A549 (cell line): ENCODE data around the gene DCAKD. TPM values are rescaled to one million over a fixed set of nuclear protein-coding genes. Genes with fewer than 3 reads are reported as not detected.

ENCODE experiments used
- ATAC-seq, 2 experiments: fragments of 200-7000 bp in 1 of 2; fragments of >200 bp in 1 of 2; cut with Nextera tagmentation in 1 of 2; cut with Tn5 transposase in 1 of 2; 3 replicates each; pipeline versions ENCODE4 v1.8.0 to v1.9.1; 2018 to 2020; ENCODE audit warnings: mild to moderate bottlenecking in 1 of 2, moderate library complexity in 1 of 2
- CTCF ChIA-PET: fragments of 300-600 bp; sonication (Branson Sonifier 250); formaldehyde crosslinking; extraction: SDS; loops from one replicate; lab custom pipeline; 2021; ENCODE audit warnings: antibody characterized with exemption, inconsistent platforms; lab: Yijun Ruan, JAX
- POLR2A ChIA-PET: fragments of 350-600 bp; formaldehyde crosslinking; extraction: SDS; loops from one replicate; lab custom pipeline; 2021; ENCODE audit warnings: antibody characterized with exemption, inconsistent platforms; lab: Yijun Ruan, JAX
- DNase-seq, 2 experiments: peaks; one replicate each; pipeline versions ENCODE4 v3.0.0 to v3.0.0-alpha.2; 2011 to 2016; ENCODE audit warnings: low read depth in 1 of 2, low spot score in 1 of 2
- FAIRE-seq: peaks from 2 replicates; lab custom pipeline; 2011; peaks lifted over from hg19 to GRCh38; lab: Jason Lieb, UNC
- H3K27ac ChIP-seq, 2 experiments: fragments of >200 bp; sonication (Bioruptor Twin); formaldehyde crosslinking; 3 replicates each; pipeline ENCODE4 v1.5.1; 2016 to 2017
- H3K4me1 ChIP-seq: fragments of >200 bp; sonication (Bioruptor Twin); formaldehyde crosslinking; 3 replicates; pipeline ENCODE4 v1.6.1; 2016
- H3K4me2 ChIP-seq: fragments of >200 bp; sonication (Bioruptor Twin); formaldehyde crosslinking; 3 replicates; pipeline ENCODE4 v1.6.1; 2016
- H3K4me3 ChIP-seq: fragments of >200 bp; sonication (Bioruptor Twin); formaldehyde crosslinking; 3 replicates; pipeline ENCODE4 v1.5.1; 2016
- H3K9me3 ChIP-seq: fragments of >200 bp; sonication (Bioruptor Twin); formaldehyde crosslinking; 3 replicates; pipeline ENCODE4 v1.6.1; 2016
- CEBPB ChIP-seq, 2 experiments: fragments of >200 bp in 1 of 2; sonication (Bioruptor Twin) in 1 of 2; formaldehyde crosslinking in 1 of 2; IDR thresholded peaks; 2 replicates each; pipeline ENCODE4 v1.6.1; 2012 to 2016
- CTCF ChIP-seq: fragments of >200 bp; sonication (Bioruptor Twin); formaldehyde crosslinking; IDR thresholded peaks from 3 replicates; pipeline ENCODE4 v1.5.1; 2016
- FOSL2 ChIP-seq, 2 experiments: fragments of 450-650 bp in 1 of 2; fragments of >200 bp in 1 of 2; sonication (Bioruptor Twin) in 1 of 2; formaldehyde crosslinking; IDR thresholded peaks; 2 replicates each; pipeline versions ENCODE4 v1.5.0 to v1.6.1; 2016 to 2020; ENCODE audit warnings: mild to moderate bottlenecking in 1 of 2, moderate library complexity in 1 of 2
- HDAC2 ChIP-seq: fragments of 200-600 bp; sonication (generic); IDR thresholded peaks from 2 replicates; pipeline ENCODE4 v1.6.1; 2016
- JUN ChIP-seq, 2 experiments: fragments of >200 bp; sonication (Bioruptor Twin); formaldehyde crosslinking; IDR thresholded peaks; 2 replicates in 1 of 2; 3 replicates in 1 of 2; pipeline ENCODE4 v1.6.1; 2016 to 2017
- MAFK ChIP-seq: fragments of 450-650 bp; IDR thresholded peaks from 2 replicates; pipeline ENCODE4 v1.6.1; 2014; ENCODE audit not compliant: partially characterized antibody
- MYC ChIP-seq: IDR thresholded peaks from 2 replicates; pipeline ENCODE4 v1.6.1; 2012; ENCODE audit warnings: mild to moderate bottlenecking, inconsistent platforms, low read length, improper control_type of control experiment, borderline replicate concordance
- TFCP2L1 ChIP-seq: fragments of 250-450 bp; sonication (Bioruptor Pico); IDR thresholded peaks from 2 replicates; pipeline ENCODE4 v1.5.0; 2021; ENCODE audit warnings: mild to moderate bottlenecking
- WGBS: methylation state at CpG from one replicate; pipeline ENCODE4 v1.1.6; 2017; ENCODE audit errors: missing lambda C conversion rate; 5-methylcytosine and 5-hydroxymethylcytosine counted together
- polyA plus RNA-seq, 4 experiments: library from polyadenylated mRNA; depleted of rRNA in 3 of 4; stranded (reverse); fragments of >200 nt; fragmentation: RNase III in 1 of 4; extraction: RNeasy Plus Mini Kit Qiagen cat#74134 plus additional on column Dnase treatment in 1 of 4; gene quantifications; 2 replicates in 3 of 4; 3 replicates in 1 of 4; pipeline ENCODE4 v1.2.3, GENCODE V29; 2011 to 2017
- TF ChIP-seq, protein P1 (sequence below): IDR thresholded peaks from 2 replicates; pipeline ENCODE4 v1.6.1; 2012; ENCODE audit warnings: low read depth, borderline replicate concordance

Gene DCAKD
- polyA plus RNA-seq, 2 of the 4 experiments (the other 2 are of a cell fraction) = 18.7 to 21.4 TPM

- no peaks in the 10 kb centered on the region for H3K9me3 ChIP-seq
- 4% methylated on average over 14 of the region's 14 CpGs for WGBS
- H3K4me3 ChIP-seq = peak overlapping the region; percentile 54
- DNase-seq (peak; percentile 37 to 45), FAIRE-seq (no peak), ATAC-seq (peak; percentile 17 to 41; a peak in 5 of 6 replicates)
- H3K4me2 ChIP-seq = peak overlapping the region; percentile 89
- ChIA-PET POLR2A (interaction anchor here (0.6 to 4.1 kb wide), 7 partner anchors 10 to 98 kb away, joined by 3 to 74 read pairs (median 3); partner anchors contain the start of genes HEXIM1 and NMT1), CTCF (interaction anchor here (0.8 to 66.5 kb wide), 14 partner anchors 9 to 171 kb away, joined by 3 to 1853 read pairs (median 5); partner anchors contain the start of genes ACBD4, GFAP and PLCD3)
- H3K4me1 ChIP-seq = peaks cover 36% of the 10 kb centered on the region
- peak overlapping the region; percentile 91 to 95 for H3K27ac ChIP-seq
- TF ChIP-seq TFCP2L1 (CRISPR knock-in tag) = no peak
- TF ChIP-seq MYC = 0 out of 2 replicates have a peak, but pooled peaks have one; percentile 10
- TF ChIP-seq CEBPB (IDR thresholded peaks at IDR 0.05) = no peak
Observed at GRCh38 chr17:45050481-45051059, 862 bp downstream of the DCAKD start.

GRCh38 chr17:45048795-45049563, 2.5 kb downstream of the DCAKD start:
- H3K4me3 ChIP-seq = no peak overlapping the region
- H3K4me2 ChIP-seq = peak overlapping the region; percentile 89; the same call in 1 of the 3 replicates
- ATAC-seq (peak in 1 of 2 experiments; percentile 24; a peak in 1 of 6 replicates), FAIRE-seq (no peak), DNase-seq (peak; percentile 52 to 56)
- peaks cover 36% of the 10 kb centered on the region for H3K4me1 ChIP-seq
- POLR2A ChIA-PET = interaction anchor here (0.6 to 4.1 kb wide), 4 partner anchors 9 to 100 kb away, joined by 3 to 74 read pairs (median 6); partner anchors contain the start of gene NMT1
- no peaks in the 10 kb centered on the region for H3K9me3 ChIP-seq
- TF ChIP-seq JUN (IDR thresholded peaks at IDR 0.05) (no peak), CTCF (peak; percentile 22; the same call in 1 of the 3 replicates)
- 82% methylated on average over 8 of the region's 8 CpGs for WGBS
- CTCF ChIA-PET = interaction anchor here (0.6 to 66.5 kb wide), 17 partner anchors 9 to 169 kb away, joined by 3 to 1853 read pairs (median 4); partner anchors contain the start of genes ACBD4 and GFAP
- H3K27ac ChIP-seq = peak overlapping the region in 1 of 2 experiments; percentile 8; a peak in 2 of 6 replicates

- no peak for FAIRE-seq
- peak overlapping the region; percentile 40 for H3K4me2 ChIP-seq
- H3K4me1 ChIP-seq = peaks cover 35% of the 10 kb centered on the region
- TF ChIP-seq, protein P1, sequence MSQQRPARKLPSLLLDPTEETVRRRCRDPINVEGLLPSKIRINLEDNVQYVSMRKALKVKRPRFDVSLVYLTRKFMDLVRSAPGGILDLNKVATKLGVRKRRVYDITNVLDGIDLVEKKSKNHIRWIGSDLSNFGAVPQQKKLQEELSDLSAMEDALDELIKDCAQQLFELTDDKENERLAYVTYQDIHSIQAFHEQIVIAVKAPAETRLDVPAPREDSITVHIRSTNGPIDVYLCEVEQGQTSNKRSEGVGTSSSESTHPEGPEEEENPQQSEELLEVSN = no peak
- TF ChIP-seq MAFK (peak; percentile 57), FOSL2 (IDR thresholded peaks at IDR 0.05) (no peak), FOSL2 (CRISPR knock-in tag; IDR thresholded peaks at IDR 0.05) (peak; percentile 33; the same call in 1 of the 2 replicates), CTCF (no peak), HDAC2 (no peak)
- POLR2A ChIA-PET = interaction anchor here (0.7 to 1.1 kb wide), 2 partner anchors 14 to 101 kb away, joined by 5 to 6 read pairs; partner anchors contain the start of genes HEXIM1 and NMT1
- CTCF ChIA-PET = interaction anchor here (0.7 to 66.5 kb wide), 7 partner anchors 26 to 851 kb away, joined by 3 to 1853 read pairs (median 24); partner anchors contain the start of genes ACBD4 and GFAP
- no peak for ATAC-seq
- WGBS = 73% methylated on average over 9 of the region's 9 CpGs
- DNase-seq = peak; percentile 45 to 53
- H3K27ac ChIP-seq = peak overlapping the region; percentile 34 to 73
- H3K9me3 ChIP-seq = no peaks in the 10 kb centered on the region
- no peak overlapping the region for H3K4me3 ChIP-seq
Observed at GRCh38 chr17:45046537-45047125, 4.8 kb downstream of the DCAKD start.
